Epithelial cell of proximal tubule (primary cell): ENCODE results near the gene HRH1. TPM values are rescaled to one million over a fixed set of nuclear protein-coding genes. Genes with fewer than 3 reads are reported as not detected.
"Not testable (repeated sequence)": the region's sequence is repeated elsewhere in the genome, so short reads cannot be mapped to it uniquely, and the experiment has no call there.

Experiments
- DNase-seq: peaks from one replicate; pipeline ENCODE4 v3.0.0-alpha.2; 2011; ENCODE audit warnings: low read depth
- H3K4me3 ChIP-seq: 2 replicates; pipeline ENCODE4 v1.5.1; 2011; ENCODE audit warnings: low read depth, mild to moderate bottlenecking, low read length
- CTCF ChIP-seq: conservative IDR thresholded peaks from 2 replicates; pipeline ENCODE4 v1.5.1; 2012; ENCODE audit warnings: low read depth, mild to moderate bottlenecking, low read length
- total RNA-seq: library from RNA; depleted of rRNA; stranded (reverse); fragments of >200 nt; gene quantifications from 2 replicates; pipeline ENCODE4 v1.2.3, GENCODE V29; 2015

HRH1 gene
- total RNA-seq, 1 donor from 2014 or later, result 3.1 TPM

GRCh38 chr3:11126653-11127052 lies 27.6 kb upstream of the HRH1 start:
- DNase-seq, result no peak
- no peak for TF ChIP-seq CTCF
- no peak overlapping the region for H3K4me3 ChIP-seq

GRCh38 chr3:11128682-11129632 lies 25.3 kb upstream of the HRH1 start:
- DNase-seq, result no peak
- H3K4me3 ChIP-seq, result no peak overlapping the region

GRCh38 chr3:11130385-11130784 lies 23.9 kb upstream of the HRH1 start:
- no peak for DNase-seq
- no peak for TF ChIP-seq CTCF
- H3K4me3 ChIP-seq, result no peak overlapping the region

More at GRCh38 chr3:11128682-11129632, 25.3 kb upstream of the HRH1 start:
- TF ChIP-seq CTCF, result no peak

GRCh38 chr3:11131371-11131770 lies 22.9 kb upstream of the HRH1 start:
- DNase-seq, result peak; percentile 89
- no peak overlapping the region for H3K4me3 ChIP-seq
- TF ChIP-seq CTCF, result no peak

- not testable (repeated sequence) for DNase-seq, H3K4me3 ChIP-seq
Measured at GRCh38 chr3:11131886-11132285, 22.4 kb upstream of the HRH1 start.

GRCh38 chr3:11132861-11133260 lies 21.4 kb upstream of the HRH1 start:
- no peak overlapping the region for H3K4me3 ChIP-seq
- no peak for TF ChIP-seq CTCF
- DNase-seq, result no peak

- no peak overlapping the region for H3K4me3 ChIP-seq
- no peak for TF ChIP-seq CTCF
- DNase-seq, result no peak
Measured at GRCh38 chr3:11134794-11135193, 19.5 kb upstream of the HRH1 start.
